ENCODE results near the gene TAS2R41.
"Not testable (repeated sequence)": the region's sequence is repeated elsewhere in the genome, so short reads cannot be mapped to it uniquely, and the experiment has no call there.

Gene TAS2R41

DNA sequence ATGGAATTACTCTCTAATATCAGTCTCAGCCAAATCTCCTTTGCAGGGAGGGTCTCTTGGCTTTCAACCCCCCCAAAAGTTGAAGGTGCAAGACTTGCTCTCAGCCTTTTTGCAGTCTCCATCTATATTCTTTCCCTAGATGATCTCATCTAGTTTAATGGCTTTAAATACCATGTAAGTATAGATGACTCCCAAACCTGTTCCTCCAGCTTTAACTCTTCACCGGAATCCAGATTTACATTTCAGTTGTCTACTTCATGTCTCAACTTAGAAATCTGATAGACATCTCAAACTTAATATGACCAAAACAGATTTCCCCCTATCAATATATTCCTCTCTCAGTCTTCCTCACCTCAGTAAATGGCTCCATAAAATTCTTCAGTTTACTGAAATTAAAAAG lies 9.9 kb upstream of the TAS2R41 start:
- Histone ChIP-seq H3K9ac (ENCODE audit: low read length in 5 of 5) (no peak overlapping the region), H3K36me3 (ENCODE audit: control insufficient read depth in 5 of 5, insufficient read depth in 5 of 5, low read length in 5 of 5) (no peaks in the 10 kb centered on the region), H3K4me1 (ENCODE audit: control insufficient read depth in 5 of 5, insufficient read depth in 5 of 5, low read length in 5 of 5) (peaks cover 0 to 6% (median 0%) of the 10 kb centered on the region in 5 donors), H3K27ac (ENCODE audit: low read depth, low read length) (no peak overlapping the region), H3K4me3 (ENCODE audit: low read depth in 1 of 5, low read length in 5 of 5) (no peak overlapping the region), H3K9me3 (ENCODE audit: control insufficient read depth in 5 of 5, low read length in 5 of 5) (peaks cover 0 to 5% (median 0%) of the 10 kb centered on the region in 5 donors), H3K27me3 (ENCODE audit: control insufficient read depth in 5 of 5, insufficient read depth in 4 of 5, low read length in 5 of 5) (no peaks in the 10 kb centered on the region)

DNA sequence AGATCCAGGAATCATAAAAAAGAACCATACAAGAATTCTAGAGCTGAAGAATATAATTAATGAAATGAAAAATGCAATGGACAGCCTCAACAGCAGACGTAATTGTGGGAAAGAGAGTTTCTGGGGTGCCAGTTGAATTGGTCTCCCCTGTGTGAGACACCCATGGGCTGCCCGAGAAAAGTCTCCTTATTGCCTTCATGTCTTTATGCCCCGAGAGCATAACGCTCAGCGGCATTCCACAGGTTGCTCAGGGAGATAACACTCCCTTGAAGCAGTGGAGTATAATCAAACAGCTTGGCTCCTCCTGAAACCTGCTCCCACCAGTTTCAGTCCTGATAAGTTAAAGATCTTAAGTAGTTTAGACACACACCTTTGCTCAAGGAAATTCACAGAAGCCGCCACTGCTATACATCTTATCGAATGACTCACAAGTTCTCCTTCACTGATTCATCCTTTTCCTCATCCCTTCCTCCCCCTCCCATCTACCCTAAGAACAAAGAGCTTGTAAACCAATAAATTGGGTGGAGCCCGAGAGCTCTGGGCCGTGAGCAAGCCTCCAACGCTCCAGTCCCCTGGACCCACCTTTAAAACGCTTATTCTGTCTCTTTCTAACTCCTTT lies 5.5 kb upstream of the TAS2R41 start:
- H3K9ac ChIP-seq (ENCODE audit: low read length in 5 of 5); H3K27ac ChIP-seq (ENCODE audit: low read depth, low read length); H3K9me3 ChIP-seq (ENCODE audit: control insufficient read depth in 5 of 5, low read length in 5 of 5); H3K36me3 ChIP-seq (ENCODE audit: control insufficient read depth in 5 of 5, insufficient read depth in 5 of 5, low read length in 5 of 5); H3K27me3 ChIP-seq (ENCODE audit: control insufficient read depth in 5 of 5, insufficient read depth in 4 of 5, low read length in 5 of 5); H3K4me3 ChIP-seq (ENCODE audit: low read depth in 1 of 5, low read length in 5 of 5); H3K4me1 ChIP-seq (ENCODE audit: control insufficient read depth in 5 of 5, insufficient read depth in 5 of 5, low read length in 5 of 5): not testable (repeated sequence)

GRCh38 chr7:143479055-143479766 lies 1.5 kb downstream of the TAS2R41 start:
- Histone ChIP-seq H3K9ac (ENCODE audit: low read length in 5 of 5) (no peak overlapping the region), H3K9me3 (ENCODE audit: control insufficient read depth in 5 of 5, low read length in 5 of 5) (no peaks in the 10 kb centered on the region), H3K4me3 (ENCODE audit: low read depth in 1 of 5, low read length in 5 of 5) (no peak overlapping the region), H3K4me1 (ENCODE audit: control insufficient read depth in 5 of 5, insufficient read depth in 5 of 5, low read length in 5 of 5) (peaks cover 0 to 10% (median 0%) of the 10 kb centered on the region in 5 donors), H3K36me3 (ENCODE audit: control insufficient read depth in 5 of 5, insufficient read depth in 5 of 5, low read length in 5 of 5) (no peaks in the 10 kb centered on the region), H3K27me3 (ENCODE audit: control insufficient read depth in 5 of 5, insufficient read depth in 4 of 5, low read length in 5 of 5) (no peaks in the 10 kb centered on the region), H3K27ac (ENCODE audit: low read depth, low read length) (no peak overlapping the region)

DNA sequence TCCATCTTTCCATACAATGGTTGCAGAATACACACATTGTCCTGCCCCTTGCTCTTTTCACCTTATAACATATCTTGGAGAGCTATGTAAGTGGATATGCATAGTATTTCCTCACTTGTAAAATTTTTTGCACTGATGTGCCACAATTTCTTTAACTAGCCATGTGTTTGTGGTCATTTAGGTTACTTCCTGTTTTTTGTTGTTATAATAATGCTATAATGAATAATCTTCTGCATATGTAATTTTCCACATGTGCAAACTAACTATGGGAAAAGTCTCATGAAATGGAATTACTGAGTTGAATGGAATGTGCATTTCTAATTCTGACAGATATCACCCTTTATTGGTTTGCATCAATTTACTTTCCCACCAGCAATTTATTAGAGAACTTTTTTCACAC lies 2.8 kb downstream of the TAS2R41 start:
- no peaks in the 10 kb centered on the region for H3K27me3 ChIP-seq (ENCODE audit: control insufficient read depth in 5 of 5, insufficient read depth in 4 of 5, low read length in 5 of 5)
- H3K4me3 ChIP-seq (ENCODE audit: low read depth in 1 of 5, low read length in 5 of 5), result no peak overlapping the region
- H3K9me3 ChIP-seq (ENCODE audit: control insufficient read depth in 5 of 5, low read length in 5 of 5), result no peaks in the 10 kb centered on the region
- peaks cover 0 to 10% (median 0%) of the 10 kb centered on the region in 5 donors for H3K4me1 ChIP-seq (ENCODE audit: control insufficient read depth in 5 of 5, insufficient read depth in 5 of 5, low read length in 5 of 5)
- no peak overlapping the region for H3K27ac ChIP-seq (ENCODE audit: low read depth, low read length)
- H3K9ac ChIP-seq (ENCODE audit: low read length in 5 of 5), result no peak overlapping the region
- H3K36me3 ChIP-seq (ENCODE audit: control insufficient read depth in 5 of 5, insufficient read depth in 5 of 5, low read length in 5 of 5), result no peaks in the 10 kb centered on the region

DNA sequence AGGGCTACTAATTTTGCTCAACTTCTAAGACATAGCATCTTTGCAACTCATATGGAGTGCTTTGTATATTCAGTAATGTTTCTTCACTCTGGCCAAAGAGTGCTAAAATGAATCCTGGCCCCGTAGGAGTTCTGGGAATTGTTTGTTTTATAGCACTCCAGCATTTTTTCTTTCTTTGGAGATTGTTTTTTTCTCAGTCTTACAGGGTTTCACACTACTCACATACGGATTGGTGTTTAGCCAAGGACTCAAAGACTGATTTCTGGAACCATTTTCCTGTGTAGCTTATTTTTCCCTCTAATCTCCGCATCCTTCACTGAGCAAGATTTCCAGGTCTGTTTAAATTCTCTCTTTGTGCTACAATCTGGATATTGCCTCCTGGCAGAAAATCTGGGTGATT lies 6.4 kb downstream of the TAS2R41 start:
- no peak overlapping the region for H3K4me3 ChIP-seq (ENCODE audit: low read depth in 1 of 5, low read length in 5 of 5)
- H3K27ac ChIP-seq (ENCODE audit: low read depth, low read length), result no peak overlapping the region
- no peaks in the 10 kb centered on the region for H3K27me3 ChIP-seq (ENCODE audit: control insufficient read depth in 5 of 5, insufficient read depth in 4 of 5, low read length in 5 of 5)
- no peaks in the 10 kb centered on the region for H3K9me3 ChIP-seq (ENCODE audit: control insufficient read depth in 5 of 5, low read length in 5 of 5)
- H3K36me3 ChIP-seq (ENCODE audit: control insufficient read depth in 5 of 5, insufficient read depth in 5 of 5, low read length in 5 of 5), result no peaks in the 10 kb centered on the region
- H3K9ac ChIP-seq (ENCODE audit: low read length in 5 of 5), result no peak overlapping the region
- peaks cover 3 to 10% (median 8%) of the 10 kb centered on the region in 5 donors for H3K4me1 ChIP-seq (ENCODE audit: control insufficient read depth in 5 of 5, insufficient read depth in 5 of 5, low read length in 5 of 5)

DNA sequence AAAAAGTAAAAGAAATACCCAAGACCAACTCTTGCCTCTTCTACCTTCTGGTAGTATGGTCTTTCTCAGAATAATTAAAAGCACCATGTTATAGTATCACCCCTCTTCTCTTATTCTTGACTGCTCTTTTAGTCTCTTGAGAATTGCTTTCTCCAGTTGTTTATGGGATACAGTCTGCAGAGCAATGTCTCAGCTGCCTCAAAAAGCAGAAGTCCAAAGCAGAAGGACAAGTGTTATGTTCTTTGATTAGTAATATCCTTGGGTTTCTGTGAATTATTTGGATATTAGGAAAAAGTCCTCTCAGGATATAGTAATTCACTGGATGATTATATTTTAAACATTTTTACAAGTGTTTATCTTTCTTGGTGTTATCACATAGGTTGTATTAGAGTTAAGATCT lies 7.4 kb downstream of the TAS2R41 start:
- H3K36me3 ChIP-seq (ENCODE audit: control insufficient read depth in 5 of 5, insufficient read depth in 5 of 5, low read length in 5 of 5), result no peaks in the 10 kb centered on the region
- no peaks in the 10 kb centered on the region for H3K9me3 ChIP-seq (ENCODE audit: control insufficient read depth in 5 of 5, low read length in 5 of 5)
- no peaks in the 10 kb centered on the region for H3K27me3 ChIP-seq (ENCODE audit: control insufficient read depth in 5 of 5, insufficient read depth in 4 of 5, low read length in 5 of 5)
- H3K9ac ChIP-seq (ENCODE audit: low read length in 5 of 5), result no peak overlapping the region
- H3K27ac ChIP-seq (ENCODE audit: low read depth, low read length), result peak overlapping the region; percentile 20
- H3K4me1 ChIP-seq (ENCODE audit: control insufficient read depth in 5 of 5, insufficient read depth in 5 of 5, low read length in 5 of 5), result peaks cover 3 to 10% (median 8%) of the 10 kb centered on the region in 5 donors
- no peak overlapping the region for H3K4me3 ChIP-seq (ENCODE audit: low read depth in 1 of 5, low read length in 5 of 5)

DNA sequence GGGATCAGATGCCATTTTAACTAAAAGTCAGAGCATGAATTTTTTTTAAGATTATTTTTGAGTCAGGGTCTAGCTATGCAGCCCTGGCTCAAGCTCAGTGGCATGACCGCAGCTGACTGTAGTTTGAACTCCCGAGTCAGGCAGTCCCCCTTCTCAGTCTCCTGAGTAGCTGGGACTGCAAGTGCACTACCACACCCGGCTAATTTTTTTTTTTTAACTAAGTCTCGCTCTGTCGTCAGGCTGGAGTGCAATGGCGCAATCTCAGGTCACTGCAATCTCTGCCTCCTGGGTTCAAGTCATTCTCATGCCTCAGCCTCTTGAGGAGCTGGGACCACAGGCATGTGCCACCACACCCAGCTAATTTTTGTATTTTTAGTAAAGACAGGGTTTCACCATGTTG lies 7.8 kb downstream of the TAS2R41 start:
- peak overlapping the region; percentile 20 for H3K27ac ChIP-seq (ENCODE audit: low read depth, low read length)
- H3K27me3 ChIP-seq (ENCODE audit: control insufficient read depth in 5 of 5, insufficient read depth in 4 of 5, low read length in 5 of 5), result no peaks in the 10 kb centered on the region
- H3K4me3 ChIP-seq (ENCODE audit: low read depth in 1 of 5, low read length in 5 of 5), result no peak overlapping the region
- no peaks in the 10 kb centered on the region for H3K9me3 ChIP-seq (ENCODE audit: control insufficient read depth in 5 of 5, low read length in 5 of 5)
- no peaks in the 10 kb centered on the region for H3K36me3 ChIP-seq (ENCODE audit: control insufficient read depth in 5 of 5, insufficient read depth in 5 of 5, low read length in 5 of 5)
- H3K9ac ChIP-seq (ENCODE audit: low read length in 5 of 5), result no peak overlapping the region
- peaks cover 3 to 10% (median 8%) of the 10 kb centered on the region in 5 donors for H3K4me1 ChIP-seq (ENCODE audit: control insufficient read depth in 5 of 5, insufficient read depth in 5 of 5, low read length in 5 of 5)

- Histone ChIP-seq H3K4me1 (ENCODE audit: control insufficient read depth in 5 of 5, insufficient read depth in 5 of 5, low read length in 5 of 5) (peaks cover 3 to 17% (median 8%) of the 10 kb centered on the region in 5 donors), H3K27ac (ENCODE audit: low read depth, low read length) (peak overlapping the region; percentile 55)
- not testable (repeated sequence) for H3K27me3 ChIP-seq (ENCODE audit: control insufficient read depth in 5 of 5, insufficient read depth in 4 of 5, low read length in 5 of 5); H3K9me3 ChIP-seq (ENCODE audit: control insufficient read depth in 5 of 5, low read length in 5 of 5); H3K36me3 ChIP-seq (ENCODE audit: control insufficient read depth in 5 of 5, insufficient read depth in 5 of 5, low read length in 5 of 5); H3K4me3 ChIP-seq (ENCODE audit: low read depth in 1 of 5, low read length in 5 of 5); H3K9ac ChIP-seq (ENCODE audit: low read length in 5 of 5)
Observed at GRCh38 chr7:143486266-143486665, 8.6 kb downstream of the TAS2R41 start.

GRCh38 chr7:143487061-143487460 lies 9.4 kb downstream of the TAS2R41 start:
- no peaks in the 10 kb centered on the region for H3K36me3 ChIP-seq (ENCODE audit: control insufficient read depth in 5 of 5, insufficient read depth in 5 of 5, low read length in 5 of 5)
- H3K27ac ChIP-seq (ENCODE audit: low read depth, low read length), result peak overlapping the region; percentile 55
- no peaks in the 10 kb centered on the region for H3K27me3 ChIP-seq (ENCODE audit: control insufficient read depth in 5 of 5, insufficient read depth in 4 of 5, low read length in 5 of 5)
- H3K9me3 ChIP-seq (ENCODE audit: control insufficient read depth in 5 of 5, low read length in 5 of 5), result no peaks in the 10 kb centered on the region
- no peak overlapping the region for H3K9ac ChIP-seq (ENCODE audit: low read length in 5 of 5)
- H3K4me1 ChIP-seq (ENCODE audit: control insufficient read depth in 5 of 5, insufficient read depth in 5 of 5, low read length in 5 of 5), result peaks cover 3 to 25% (median 11%) of the 10 kb centered on the region in 5 donors
- H3K4me3 ChIP-seq (ENCODE audit: low read depth in 1 of 5, low read length in 5 of 5), result no peak overlapping the region

DNA sequence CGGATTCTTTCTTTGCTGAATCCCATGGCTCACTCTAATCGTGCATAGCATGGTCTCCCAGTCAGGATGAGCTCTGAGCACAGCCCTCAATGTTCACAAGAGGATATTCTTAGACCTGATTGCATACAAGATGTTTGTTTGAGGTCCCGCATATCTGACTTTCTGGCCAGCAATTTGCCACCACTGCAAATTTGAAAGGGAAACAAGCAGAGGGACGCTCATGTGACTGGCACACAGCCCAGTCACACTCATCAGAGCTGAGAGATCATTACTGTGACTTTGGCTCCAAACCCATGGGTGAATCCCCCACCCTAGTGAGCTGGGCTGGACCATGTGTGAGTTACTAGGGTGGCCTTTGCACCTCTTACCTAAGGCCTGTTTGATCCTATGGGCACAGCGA lies 9.9 kb downstream of the TAS2R41 start:
- Histone ChIP-seq H3K9ac (ENCODE audit: low read length in 5 of 5) (no peak overlapping the region), H3K27me3 (ENCODE audit: control insufficient read depth in 5 of 5, insufficient read depth in 4 of 5, low read length in 5 of 5) (no peaks in the 10 kb centered on the region), H3K27ac (ENCODE audit: low read depth, low read length) (peak overlapping the region; percentile 55), H3K4me3 (ENCODE audit: low read depth in 1 of 5, low read length in 5 of 5) (peak overlapping the region in 1 of 5 donors; percentile 30), H3K9me3 (ENCODE audit: control insufficient read depth in 5 of 5, low read length in 5 of 5) (no peaks in the 10 kb centered on the region), H3K4me1 (ENCODE audit: control insufficient read depth in 5 of 5, insufficient read depth in 5 of 5, low read length in 5 of 5) (peaks cover 3 to 30% (median 13%) of the 10 kb centered on the region in 5 donors), H3K36me3 (ENCODE audit: control insufficient read depth in 5 of 5, insufficient read depth in 5 of 5, low read length in 5 of 5) (no peaks in the 10 kb centered on the region)
